K562 (cell line): ENCODE data around the gene EXOC4. TPM values are rescaled to one million over a fixed set of nuclear protein-coding genes. Genes with fewer than 3 reads are reported as not detected.
A peak's percentile ranks its signal among the peaks of the same experiment; 100 is the strongest.

Experiments used
- ATAC-seq: fragments of 200-7000 bp; cut with Tn5 transposase; 3 replicates; pipeline ENCODE4 v1.9.1; 2020; ENCODE audit warnings: moderate library complexity
- BruUV-seq: library from RNA; stranded (reverse); fragments of 400-500 nt; replicated peaks from 2 replicates; lab custom pipeline; 2021; lab: Mats Ljungman, UMichigan
- CTCF ChIA-PET: fragments of 300-600 bp; formaldehyde crosslinking; extraction: SDS; loops from one replicate; lab custom pipeline; 2021; ENCODE audit warnings: low intra/inter-chr PET ratio; lab: Yijun Ruan, JAX
- POLR2A ChIA-PET: fragments of 300-600, 350-650 bp; sonication (Branson Sonifier 250); formaldehyde crosslinking; extraction: SDS; loops from one replicate; lab custom pipeline; 2021; ENCODE audit warnings: antibody characterized with exemption, inconsistent platforms; lab: Yijun Ruan, JAX
- DNase-seq, 4 experiments: peaks; one replicate each; pipeline versions ENCODE4 v3.0.0 to v3.0.0-alpha.2; 2011 to 2018; ENCODE audit warnings: low spot score in 3 of 4, mixed read lengths in 3 of 4; ENCODE audit errors: extremely low read depth in 1 of 4
- FAIRE-seq: peaks from 2 replicates; lab custom pipeline; 2011; peaks lifted over from hg19 to GRCh38; lab: Jason Lieb, UNC
- H2AFZ ChIP-seq: 2 replicates; pipeline ENCODE4 v1.6.0; 2011; ENCODE audit warnings: low read depth, low read length, control low read depth, inconsistent platforms
- H3K27ac ChIP-seq: fragments of 200-600 bp; 3 replicates; pipeline ENCODE4 v1.8.0; 2011; ENCODE audit warnings: low read depth, mild to moderate bottlenecking, control low read depth, inconsistent platforms, low read length, moderate library complexity, mixed read lengths; ENCODE audit errors: extremely low read depth
- H3K27me3 ChIP-seq, 2 experiments: fragments of 300-600 bp in 1 of 2; 2 replicates in 1 of 2; 3 replicates in 1 of 2; pipeline versions ENCODE4 v1.6.0 to v1.8.0; 2011; ENCODE audit warnings: inconsistent platforms in 2 of 2, low read length in 2 of 2, mild to moderate bottlenecking in 1 of 2, mixed read lengths in 1 of 2, moderate library complexity in 1 of 2; ENCODE audit not compliant: control insufficient read depth in 2 of 2, insufficient read depth in 2 of 2
- H3K36me3 ChIP-seq: fragments of 300-600 bp; 3 replicates; pipeline ENCODE4 v1.8.0; 2011; ENCODE audit warnings: mild to moderate bottlenecking, low read length, inconsistent platforms; ENCODE audit not compliant: control insufficient read depth, insufficient read depth
- H3K4me1 ChIP-seq, 2 experiments: fragments of 200-600 bp in 1 of 2; replicated peaks in 1 of 2; 2 replicates in 1 of 2; 3 replicates in 1 of 2; pipeline versions ENCODE4 v1.5.1 to v1.8.0; 2011; ENCODE audit warnings: inconsistent platforms in 2 of 2, low read length in 2 of 2, mild to moderate bottlenecking in 1 of 2, mixed read lengths in 1 of 2, moderate library complexity in 1 of 2; ENCODE audit not compliant: control insufficient read depth in 2 of 2, insufficient read depth in 2 of 2
- H3K4me2 ChIP-seq: 2 replicates; pipeline ENCODE4 v1.6.1; 2011; ENCODE audit warnings: low read length, control low read depth, inconsistent platforms, mixed read lengths; ENCODE audit not compliant: insufficient read depth
- H3K4me3 ChIP-seq: fragments of 200-600 bp; sonication (generic), shearing (Covaris generic); 2 replicates; pipeline ENCODE4 v1.5.1; 2016; ENCODE audit warnings: control low read depth, inconsistent platforms
- H3K79me2 ChIP-seq: fragments of 200-600 bp; 3 replicates; pipeline ENCODE4 v1.8.0; 2011; ENCODE audit warnings: low read length, inconsistent platforms; ENCODE audit not compliant: control insufficient read depth, insufficient read depth
- H3K9ac ChIP-seq, 2 experiments: 2 replicates each; pipeline versions ENCODE4 v1.6.0 to v1.6.1; 2011; ENCODE audit warnings: low read depth in 2 of 2, low read length in 2 of 2, control low read depth in 1 of 2, inconsistent platforms in 1 of 2, mild to moderate bottlenecking in 1 of 2, mixed read lengths in 1 of 2; ENCODE audit not compliant: insufficient read depth in 1 of 2
- H3K9me1 ChIP-seq: one replicate; pipeline ENCODE4 v1.6.0; 2011; ENCODE audit warnings: inconsistent platforms, mild to moderate bottlenecking, low read length, moderate library complexity; ENCODE audit not compliant: control insufficient read depth, insufficient read depth
- H3K9me3 ChIP-seq: replicated peaks from 2 replicates; pipeline ENCODE4 v1.5.1; 2011; ENCODE audit warnings: low read depth, low read length, inconsistent platforms; ENCODE audit not compliant: control insufficient read depth, insufficient read depth
- H4K20me1 ChIP-seq: replicated peaks from 2 replicates; pipeline ENCODE4 v1.6.1; 2011; ENCODE audit warnings: low read length, inconsistent platforms, mixed read lengths; ENCODE audit not compliant: control insufficient read depth, insufficient read depth
- CHD2 ChIP-seq: IDR thresholded peaks from 2 replicates; pipeline ENCODE4 v1.6.1; 2011; ENCODE audit warnings: low read depth, low read length
- E2F5 ChIP-seq: sonication (generic); formaldehyde crosslinking; IDR thresholded peaks from 2 replicates; pipeline ENCODE4 v1.8.0; 2022; ENCODE audit warnings: mild to moderate bottlenecking, missing genetic modification reagents
- HDAC2 ChIP-seq: fragments of 450-650 bp; IDR thresholded peaks from 2 replicates; pipeline ENCODE4 v1.6.1; 2016; ENCODE audit warnings: mild to moderate bottlenecking
- KDM2B ChIP-seq: fragments of 250-450 bp; sonication (Bioruptor Pico); IDR thresholded peaks from 2 replicates; pipeline ENCODE4 v1.8.0; 2021; ENCODE audit warnings: mild to moderate bottlenecking, moderate library complexity
- KLF6 ChIP-seq: fragments of 250-450 bp; sonication (Bioruptor Pico); IDR thresholded peaks from 2 replicates; pipeline ENCODE4 v1.4.0; 2020; ENCODE audit warnings: mild to moderate bottlenecking, moderate library complexity, borderline replicate concordance
- MLLT1 ChIP-seq, 2 experiments: fragments of 450-650 bp; IDR thresholded peaks; 2 replicates each; pipeline ENCODE4 v1.6.1; 2016
- POLR2AphosphoS2 ChIP-seq: IDR thresholded peaks from 2 replicates; pipeline ENCODE4 v1.6.1; 2012; ENCODE audit warnings: low read length, improper control_type of control experiment
- RNF2 ChIP-seq: sonication (generic); IDR thresholded peaks from 2 replicates; pipeline ENCODE4 v1.6.1; 2016
- SMARCA4 ChIP-seq: fragments of 450-650 bp; IDR thresholded peaks from 2 replicates; pipeline ENCODE4 v1.6.1; 2016
- TRIM24 ChIP-seq, 2 experiments: fragments of 450-650 bp; IDR thresholded peaks; 2 replicates each; pipeline ENCODE4 v1.6.1; 2016
- ZBTB12 ChIP-seq: fragments of 250-450 bp; sonication (Bioruptor Pico); IDR thresholded peaks from 2 replicates; pipeline ENCODE4 v1.4.0; 2020
- ZC3H4 ChIP-seq: sonication (generic); formaldehyde crosslinking; IDR thresholded peaks from 2 replicates; pipeline ENCODE4 v1.9.0; 2021; ENCODE audit warnings: missing genetic modification reagents, borderline replicate concordance
- ZNF133 ChIP-seq: fragments of 250-450 bp; sonication (Bioruptor Pico); IDR thresholded peaks from 2 replicates; pipeline ENCODE4 v1.4.0; 2020; ENCODE audit warnings: mild to moderate bottlenecking
- ZNF584 ChIP-seq: fragments of 200-800 bp; sonication (Bioruptor generic); IDR thresholded peaks from 2 replicates; pipeline ENCODE4 v1.6.1; 2016; ENCODE audit warnings: low read depth, mild to moderate bottlenecking, missing genetic modification characterization, missing compliant biosample characterization
- ZNF77 ChIP-seq: fragments of 250-450 bp; sonication (Bioruptor Pico); IDR thresholded peaks from 2 replicates; pipeline ENCODE4 v1.5.0; 2020
- WGBS: fragments of 100-300 bp; shearing (Covaris generic); methylation state at CpG from one replicate; pipeline ENCODE4 v1.1.6; 2016; ENCODE audit warnings: low coverage, mixed read lengths; ENCODE audit not compliant: insufficient coverage; ENCODE audit errors: missing lambda C conversion rate; 5-methylcytosine and 5-hydroxymethylcytosine counted together
- in situ Hi-C: fragments of 300-500 bp; cut with MboI; formaldehyde crosslinking; loops from 4 replicates; pipeline ENCODE4 v1.15.0; 2018; ENCODE audit warnings: inconsistent platforms, mixed read lengths
- intact Hi-C: fragments of 100-400 bp; cut with micrococcal nuclease; formaldehyde crosslinking; loops from 2 replicates; pipeline ENCODE4 v1.14.2; 2022
- polyA plus RNA-seq, 8 experiments: library from polyadenylated mRNA; depleted of rRNA in 4 of 8; stranded (reverse) in 5 of 8; unstranded in 3 of 8; fragments of >200 nt; fragmentation: Nextera tagmentation in 2 of 8; fragmentation: Illumina TruSeq in 1 of 8; extraction: Ambion mirVana in 2 of 8; extraction: Trizol in 1 of 8; gene quantifications; 2 replicates each; pipeline versions ENCODE4 v1.2.1 to v1.2.3, GENCODE V29; 2011 to 2014; ENCODE audit warnings: inconsistent platforms in 1 of 8, missing spikeins in 1 of 8
- total RNA-seq, 7 experiments: library from RNA; depleted of rRNA in 6 of 7; stranded (reverse); fragments of >200 nt in 6 of 7; fragmentation: Illumina TruSeq in 2 of 7; extraction: Trizol in 2 of 7; gene quantifications; 2 replicates each; pipeline versions ENCODE4 v1.2.1 to v1.2.3, GENCODE V29; 2011 to 2021; ENCODE audit warnings: low replicate concordance in 1 of 7
- TF ChIP-seq, protein P1 (sequence below): sonication (generic); IDR thresholded peaks from 2 replicates; pipeline ENCODE4 v1.6.1; 2016

The EXOC4 gene
- total and polyA plus RNA-seq, 9 of the 15 experiments (the other 6 are each of a cell fraction or from before 2014, with no cell fraction given), result 18.5 to 73.1 (median 46.6) TPM

DNA sequence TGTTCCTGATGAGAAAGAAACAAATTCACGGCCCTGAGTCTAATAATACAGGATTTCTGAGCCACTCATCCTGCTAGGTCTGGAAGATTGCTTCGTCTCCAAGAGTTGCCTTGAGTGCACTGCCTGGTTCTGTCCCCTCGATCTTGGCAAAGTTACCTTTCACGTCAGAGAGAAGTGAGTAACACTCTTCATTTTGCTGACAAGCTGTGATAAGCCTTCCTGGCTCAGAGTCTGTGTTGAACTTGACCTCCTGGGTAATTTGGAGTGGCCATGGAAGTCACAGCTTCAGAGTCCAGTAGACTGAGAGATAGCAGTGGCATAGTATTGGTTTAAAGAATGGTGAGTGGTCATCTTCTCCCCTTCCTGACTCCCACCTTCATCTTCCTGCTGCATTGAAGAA, 809.6 kb downstream of the EXOC4 start (continued):
- TF ChIP-seq, protein P1, sequence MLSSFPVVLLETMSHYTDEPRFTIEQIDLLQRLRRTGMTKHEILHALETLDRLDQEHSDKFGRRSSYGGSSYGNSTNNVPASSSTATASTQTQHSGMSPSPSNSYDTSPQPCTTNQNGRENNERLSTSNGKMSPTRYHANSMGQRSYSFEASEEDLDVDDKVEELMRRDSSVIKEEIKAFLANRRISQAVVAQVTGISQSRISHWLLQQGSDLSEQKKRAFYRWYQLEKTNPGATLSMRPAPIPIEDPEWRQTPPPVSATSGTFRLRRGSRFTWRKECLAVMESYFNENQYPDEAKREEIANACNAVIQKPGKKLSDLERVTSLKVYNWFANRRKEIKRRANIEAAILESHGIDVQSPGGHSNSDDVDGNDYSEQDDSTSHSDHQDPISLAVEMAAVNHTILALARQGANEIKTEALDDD, result peak; percentile 81
- no peak for TF ChIP-seq TRIM24 (IDR thresholded peaks at IDR 0.05)
- no peak for TF ChIP-seq ZNF77 (CRISPR knock-in tag)
- peak; percentile 46; the same call in 1 of the 2 replicates for TF ChIP-seq SMARCA4
- TF ChIP-seq HDAC2, result no peak
- no peak for TF ChIP-seq ZNF584 (CRISPR knock-in tag)
- no peak for TF ChIP-seq KDM2B (CRISPR knock-in tag)
- no peak for TF ChIP-seq KLF6
- TF ChIP-seq MLLT1 (IDR thresholded peaks at IDR 0.05), result no peak

- no peak for FAIRE-seq
Observed at GRCh38 chr7:134065415-134065814, 812.5 kb downstream of the EXOC4 start.

More at GRCh38 chr7:134065415-134065814, 812.5 kb downstream of the EXOC4 start:
- intact Hi-C loops, result no loop called here
- ChIA-PET CTCF (no interaction called here), POLR2A (interaction anchor here (0.6 kb wide), 2 partner anchors 12 to 472 kb away, joined by 3 read pairs; no protein-coding TSS in a partner anchor)
- in situ Hi-C loops, result no loop called here
- no peak overlapping the region for H3K4me2 ChIP-seq
- no peak overlapping the region for H2AFZ ChIP-seq
- no peak overlapping the region for H3K4me3 ChIP-seq
- peaks cover 0 to 13% of the 10 kb centered on the region in 2 experiments; a peak in 2 of 5 replicates for H3K4me1 ChIP-seq
- H3K9ac ChIP-seq, result no peak overlapping the region
- ATAC-seq, result no peak
- H3K27ac ChIP-seq, result no peak overlapping the region
- DNase-seq, result no peak
- WGBS, result 66% methylated on average over 4 of the region's 4 CpGs
- no TSS peak for BruUV-seq
- H3K9me1 ChIP-seq, result no peaks in the 10 kb centered on the region
- H4K20me1 ChIP-seq, result no peaks in the 10 kb centered on the region
- no peaks in the 10 kb centered on the region for H3K27me3 ChIP-seq
- TF ChIP-seq E2F5, result no peak
- TF ChIP-seq CHD2, result no peak
- TF ChIP-seq ZNF133 (CRISPR knock-in tag), result no peak
- no peak for TF ChIP-seq POLR2AphosphoS2
- TF ChIP-seq ZBTB12 (CRISPR knock-in tag), result no peak
- no peak for TF ChIP-seq RNF2
- no peak for TF ChIP-seq ZC3H4
- H3K79me2 ChIP-seq, result no peaks in the 10 kb centered on the region
- no peaks in the 10 kb centered on the region for H3K9me3 ChIP-seq
- H3K36me3 ChIP-seq, result no peaks in the 10 kb centered on the region
